ENCODE results near the gene SLC10A3.

SLC10A3 gene

DNA sequence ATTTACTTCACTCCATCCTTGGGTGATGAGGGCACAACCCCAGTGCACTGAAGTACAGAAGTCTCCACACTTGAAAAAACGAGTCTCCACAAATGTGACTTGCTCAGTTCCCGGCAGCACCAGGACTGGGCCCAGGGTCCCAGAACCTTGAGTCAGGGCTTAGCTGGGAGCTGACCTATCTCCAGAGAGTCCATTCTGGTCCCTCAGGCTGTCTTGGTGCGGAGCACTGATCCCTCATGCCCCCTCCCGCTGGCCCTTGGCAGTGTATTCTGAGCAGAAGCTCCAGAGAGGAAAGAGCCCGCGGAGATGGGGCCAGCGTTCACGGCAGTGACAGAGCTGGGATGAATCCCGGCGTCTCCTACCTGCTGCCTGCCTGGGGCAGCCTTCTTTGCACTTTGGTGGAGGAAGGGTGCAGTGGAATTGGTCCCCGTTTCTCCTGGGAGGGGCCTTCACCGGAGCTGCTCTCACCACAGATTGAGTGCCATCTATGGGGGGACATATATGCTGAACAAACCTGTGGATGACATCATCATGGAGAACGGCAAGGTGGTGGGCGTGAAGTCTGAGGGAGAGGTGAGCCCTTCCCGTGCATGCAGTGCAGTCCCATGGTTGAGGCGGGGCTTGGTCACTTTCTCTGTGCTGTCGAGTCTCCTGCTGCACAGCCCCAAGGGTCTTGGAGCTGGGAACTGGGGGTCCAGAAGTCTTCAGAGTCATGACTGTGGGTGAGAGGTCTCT lies 49.6 kb downstream of the SLC10A3 start:
- DNase-seq (ENCODE audit: low read depth, low spot score): no peak

DNA sequence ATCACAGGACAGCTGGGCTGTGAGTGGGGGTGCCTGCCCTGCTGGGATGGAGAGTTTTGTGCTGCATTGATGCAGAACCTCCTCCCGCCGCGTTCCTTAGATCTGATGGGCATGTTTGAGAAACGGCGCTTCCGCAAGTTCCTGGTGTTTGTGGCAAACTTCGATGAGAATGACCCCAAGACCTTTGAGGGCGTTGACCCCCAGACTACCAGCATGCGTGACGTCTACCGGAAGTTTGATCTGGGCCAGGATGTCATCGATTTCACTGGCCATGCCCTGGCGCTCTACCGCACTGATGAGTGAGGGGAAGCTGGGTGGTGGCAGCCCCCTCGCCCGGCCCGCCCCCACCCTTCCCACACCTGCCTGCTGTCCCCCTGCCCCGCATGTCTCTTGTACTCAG lies 50.6 kb downstream of the SLC10A3 start:
- no peak for DNase-seq (ENCODE audit: low read depth, low spot score)

DNA sequence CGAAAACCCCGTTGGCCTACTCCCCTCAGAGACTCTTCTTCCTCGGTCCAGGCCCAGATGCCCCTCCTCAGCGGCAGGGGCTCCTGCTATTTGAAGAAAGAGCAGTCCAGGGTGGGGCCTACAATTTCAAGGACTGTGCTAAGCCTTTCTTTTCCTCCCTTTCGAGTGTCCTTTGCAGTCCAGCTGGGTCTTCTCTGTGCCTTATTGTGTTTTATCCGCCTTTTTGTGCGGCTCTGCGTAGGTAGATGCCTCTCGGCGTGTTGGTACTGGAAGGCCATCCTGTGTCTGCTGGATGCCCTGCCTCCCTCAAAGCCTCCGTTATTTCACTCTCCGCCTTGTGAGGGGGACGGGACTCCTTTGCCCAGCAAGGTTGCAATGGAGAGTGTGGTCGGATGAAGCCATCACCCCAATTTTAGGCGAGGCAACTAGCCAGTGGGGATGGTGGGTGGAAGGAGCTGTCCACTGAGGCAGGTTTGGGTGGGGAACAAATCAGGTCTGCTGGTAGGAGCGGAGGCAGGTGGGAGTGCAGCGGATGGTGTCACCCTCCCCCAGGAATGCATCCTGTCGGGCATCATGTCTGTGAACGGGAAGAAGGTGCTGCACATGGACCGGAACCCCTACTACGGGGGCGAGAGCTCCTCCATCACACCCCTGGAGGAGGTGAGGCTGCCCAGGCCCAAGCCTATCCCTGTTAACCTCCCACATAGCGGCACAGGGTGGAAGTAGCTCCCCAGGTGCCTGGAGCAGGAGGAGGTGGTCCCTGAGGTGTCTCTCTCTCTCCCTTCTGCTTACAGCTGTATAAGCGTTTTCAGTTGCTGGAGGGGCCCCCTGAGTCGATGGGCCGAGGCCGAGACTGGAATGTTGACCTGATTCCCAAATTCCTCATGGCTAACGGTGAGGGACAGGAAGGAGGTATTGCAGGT lies 52.2 kb downstream of the SLC10A3 start:
- no peak for DNase-seq (ENCODE audit: low read depth, low spot score)

Data from brain pericyte (primary cell).